ENCODE measurements around the gene ZNF384. TPM values are rescaled to one million over a fixed set of nuclear protein-coding genes. Genes with fewer than 3 reads are reported as not detected.

Gene ZNF384
- total RNA-seq, 1 experiment from 2014 or later = 21.9 TPM

DNA sequence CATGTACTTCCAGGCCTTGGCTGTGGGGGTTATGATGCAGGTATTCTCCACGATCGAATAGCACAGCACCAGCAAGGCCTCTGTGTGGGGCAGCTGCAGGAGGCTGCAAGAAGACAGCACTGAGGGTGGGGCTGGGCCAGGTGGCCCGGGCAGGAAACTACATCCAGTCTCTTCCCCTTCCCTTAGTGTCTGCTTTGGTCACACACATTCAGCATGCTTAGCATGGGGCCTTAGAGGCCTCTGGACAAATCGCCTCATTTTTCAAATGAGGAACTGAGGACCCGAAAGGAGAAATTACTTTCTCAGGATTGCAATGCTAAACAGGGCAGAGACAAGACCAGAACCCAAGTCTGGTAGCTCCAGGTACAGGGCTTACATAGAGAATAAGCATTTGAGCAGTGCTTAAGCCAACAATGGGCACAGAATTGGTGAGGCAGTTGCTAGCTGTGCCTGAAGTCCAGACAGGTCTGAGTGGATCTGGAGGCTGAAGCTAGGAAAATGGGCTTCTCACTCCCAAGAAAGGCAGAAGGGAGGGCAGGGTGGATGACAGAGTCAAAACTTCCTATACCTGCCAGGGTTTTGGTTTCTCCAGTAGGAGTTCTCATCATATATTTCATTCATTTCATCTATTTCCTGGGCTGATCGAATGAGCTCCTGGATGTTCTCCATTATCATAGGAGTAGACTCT lies 45.5 kb downstream of the ZNF384 start:
- Histone ChIP-seq H3K27me3 (no peaks in the 10 kb centered on the region), H3K4me3 (no peak overlapping the region), H3K36me3 (no peaks in the 10 kb centered on the region), H3K9me3 (no peaks in the 10 kb centered on the region)
- no peak for DNase-seq

DNA sequence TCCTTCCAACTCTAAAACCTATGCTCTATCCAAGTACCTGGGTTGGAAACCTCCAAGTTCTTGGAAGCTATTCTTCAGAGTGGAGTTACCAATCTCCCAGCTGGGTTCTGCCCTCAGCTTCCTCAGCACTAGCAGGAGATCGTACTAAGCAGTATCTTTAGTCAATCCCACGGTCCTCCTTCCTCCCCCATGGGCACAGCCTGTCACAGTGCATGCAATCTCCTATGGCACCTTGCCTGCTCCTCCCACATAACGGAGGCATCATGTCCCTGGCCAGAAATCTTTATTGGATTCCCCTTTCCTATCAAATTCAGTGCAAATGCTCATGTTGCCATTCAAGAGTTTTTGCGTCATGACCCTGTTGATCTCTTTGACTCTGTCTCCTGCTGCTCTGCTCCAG lies 48.0 kb downstream of the ZNF384 start:
- no peak overlapping the region for H3K4me3 ChIP-seq
- H3K27me3 ChIP-seq = no peaks in the 10 kb centered on the region
- no peak for DNase-seq
- no peaks in the 10 kb centered on the region for H3K9me3 ChIP-seq
- H3K36me3 ChIP-seq = no peaks in the 10 kb centered on the region

- no peak for DNase-seq
- Histone ChIP-seq H3K27me3 (no peaks in the 10 kb centered on the region), H3K9me3 (no peaks in the 10 kb centered on the region), H3K4me3 (no peak overlapping the region), H3K36me3 (no peaks in the 10 kb centered on the region)
These were observed 48.7 kb downstream of the ZNF384 start for GRCh38 chr12:6640497-6640896.

DNA sequence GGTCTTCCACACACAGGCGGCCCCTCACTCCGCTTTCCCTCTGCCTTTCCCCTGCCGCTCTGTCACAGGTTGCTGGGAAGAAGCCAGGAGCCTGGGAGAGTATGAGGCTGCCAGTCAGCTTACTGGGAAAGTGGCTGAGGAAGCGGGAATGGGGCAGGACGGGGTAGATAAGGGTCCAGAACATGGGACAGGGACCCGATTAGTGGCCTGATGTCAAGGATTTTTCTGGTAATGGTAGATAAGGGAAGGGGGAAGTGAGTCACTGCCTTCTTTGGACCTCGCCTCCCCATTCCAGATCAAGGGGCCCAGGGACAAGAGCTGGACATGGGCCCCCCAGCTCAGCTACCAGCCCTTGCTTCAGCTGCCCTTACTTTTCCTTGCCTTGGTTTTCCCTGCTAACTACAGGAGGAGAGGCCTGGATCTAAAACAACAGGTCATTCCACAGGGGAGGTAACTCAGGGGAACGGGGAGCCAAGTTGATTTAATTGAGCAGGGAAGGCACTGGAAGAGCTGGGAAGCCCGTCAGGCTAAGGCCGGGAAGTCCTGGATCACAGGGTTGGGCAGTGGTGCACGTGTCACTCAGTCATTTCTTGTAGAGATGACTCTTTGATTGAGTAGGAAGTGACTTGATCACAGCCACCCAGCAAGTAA lies 49.9 kb downstream of the ZNF384 start:
- Histone ChIP-seq H3K27me3 (no peaks in the 10 kb centered on the region), H3K36me3 (no peaks in the 10 kb centered on the region), H3K9me3 (no peaks in the 10 kb centered on the region), H3K4me3 (no peak overlapping the region)
- DNase-seq = no peak

- Histone ChIP-seq H3K36me3 (no peaks in the 10 kb centered on the region), H3K4me3 (no peak overlapping the region), H3K27me3 (no peaks in the 10 kb centered on the region), H3K9me3 (no peaks in the 10 kb centered on the region)
- DNase-seq = no peak
These were observed 50.9 kb downstream of the ZNF384 start for GRCh38 chr12:6638305-6638704.

- H3K4me3 ChIP-seq = no peak within 1 kb of the TSS
- H3K9me3 ChIP-seq = no peaks in the 10 kb centered on the region
- DNase-seq = peak; percentile 85
- no peaks in the 10 kb centered on the region for H3K36me3 ChIP-seq
- no peaks in the 10 kb centered on the region for H3K27me3 ChIP-seq
These were observed 53.2 kb downstream of the ZNF384 start, which contains the start of gene LPAR5 for GRCh38 chr12:6635856-6636531. Gene LPAR5, minus strand, starts transcription at chr12:6635959. Its CDS starts 14,711 bp downstream, at chr12:6621248.

DNA sequence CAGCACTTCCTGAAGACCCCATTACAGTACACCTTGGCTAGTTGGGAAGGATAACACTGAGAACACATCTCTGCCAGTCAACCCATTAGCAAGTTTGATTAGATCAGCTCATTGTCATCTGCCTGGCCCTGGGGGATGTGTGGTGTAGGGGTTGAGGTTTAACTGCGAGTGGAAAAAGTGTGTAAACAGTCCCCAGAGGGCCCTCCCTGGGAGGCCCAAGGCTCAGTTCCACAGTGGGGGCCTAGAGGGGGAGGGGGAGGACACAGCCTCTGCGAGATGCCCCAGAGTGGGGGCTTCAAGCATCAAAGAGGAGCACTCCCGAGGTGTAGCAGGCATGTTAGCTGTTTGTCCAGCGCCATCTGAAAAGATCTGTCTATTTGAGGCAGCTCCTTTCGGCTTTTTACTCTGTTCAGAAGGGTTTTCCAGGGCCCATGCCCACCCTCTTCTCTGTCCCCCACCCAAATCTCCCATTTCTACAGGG lies 53.8 kb downstream of the ZNF384 start:
- no peak for DNase-seq
- no peak overlapping the region for H3K4me3 ChIP-seq
- no peaks in the 10 kb centered on the region for H3K9me3 ChIP-seq
- H3K36me3 ChIP-seq = no peaks in the 10 kb centered on the region
- no peaks in the 10 kb centered on the region for H3K27me3 ChIP-seq

DNA sequence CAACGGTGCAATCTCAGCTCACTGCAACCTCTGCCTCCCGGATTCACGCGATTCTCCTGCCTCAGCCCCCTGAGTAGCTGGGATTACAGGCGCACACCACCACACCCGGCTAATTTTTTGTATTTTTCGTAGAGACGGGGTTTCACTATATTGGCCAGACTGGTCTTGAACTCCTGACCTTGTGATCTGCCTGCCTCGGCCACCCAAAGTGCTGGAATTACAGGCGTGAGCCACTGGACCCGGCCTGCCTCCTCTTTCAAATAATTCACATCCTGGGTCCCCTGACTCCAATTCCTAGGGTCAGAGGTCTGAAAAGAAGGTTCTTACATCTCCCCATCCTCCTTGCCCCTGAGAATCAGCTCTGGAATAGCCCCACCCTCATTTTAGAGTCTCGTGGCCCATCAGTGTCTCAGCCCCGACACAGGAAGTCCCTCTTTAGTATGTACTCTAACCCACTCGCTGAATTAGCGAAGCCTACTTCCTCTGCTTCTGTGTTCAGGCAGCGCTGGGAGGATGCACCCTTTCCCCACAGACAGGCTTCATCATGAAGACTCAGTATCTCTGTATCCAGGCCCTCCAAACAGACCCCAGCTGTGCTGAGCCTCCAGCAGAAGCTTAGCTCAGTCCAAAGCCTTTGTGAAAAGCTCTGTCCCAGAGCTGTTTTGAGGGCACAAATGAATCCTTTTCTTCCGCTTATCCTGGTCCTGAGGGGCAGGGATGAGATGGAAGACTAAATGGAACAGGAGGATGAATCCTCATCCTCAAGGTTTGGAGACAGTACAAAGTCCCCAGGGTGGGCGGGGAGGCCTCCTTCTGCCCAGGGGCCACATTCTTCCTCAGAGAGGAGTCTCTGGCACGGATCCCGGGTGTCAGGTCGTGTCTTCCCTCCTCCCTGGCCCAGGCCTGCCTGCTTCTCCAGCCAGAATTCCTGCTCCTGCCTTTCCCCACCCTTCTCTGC lies 56.9 kb downstream of the ZNF384 start:
- no peak overlapping the region for H3K4me3 ChIP-seq
- H3K27me3 ChIP-seq = no peaks in the 10 kb centered on the region
- no peaks in the 10 kb centered on the region for H3K36me3 ChIP-seq
- no peaks in the 10 kb centered on the region for H3K9me3 ChIP-seq
- peak; percentile 17 for DNase-seq

GRCh38 chr12:6631549-6631961 lies 57.6 kb downstream of the ZNF384 start:
- Histone ChIP-seq H3K27me3 (no peaks in the 10 kb centered on the region), H3K4me3 (no peak overlapping the region), H3K9me3 (no peaks in the 10 kb centered on the region), H3K36me3 (no peaks in the 10 kb centered on the region)
- no peak for DNase-seq

DNA sequence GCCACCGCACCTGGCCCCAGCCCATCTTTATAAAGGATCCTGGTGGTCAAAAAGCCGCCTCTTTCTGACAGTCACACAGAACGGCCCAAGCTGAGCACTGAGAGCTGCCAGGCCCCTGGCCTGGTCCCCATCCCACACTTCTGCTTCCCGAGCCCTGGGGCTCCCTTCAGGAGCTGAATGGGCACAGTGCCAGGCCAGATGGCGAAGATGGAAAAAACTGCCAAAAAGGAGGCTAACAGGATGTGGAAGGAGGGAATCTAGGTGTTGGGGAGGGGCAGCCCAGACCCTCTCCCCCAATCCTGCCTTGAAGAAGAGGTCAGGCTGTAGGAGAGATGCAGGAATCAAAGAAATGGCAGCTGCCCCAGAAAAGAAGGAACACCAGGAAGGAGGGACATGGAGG lies 58.4 kb downstream of the ZNF384 start:
- no peak overlapping the region for H3K4me3 ChIP-seq
- no peaks in the 10 kb centered on the region for H3K9me3 ChIP-seq
- H3K27me3 ChIP-seq = no peaks in the 10 kb centered on the region
- no peak for DNase-seq
- H3K36me3 ChIP-seq = no peaks in the 10 kb centered on the region

DNA sequence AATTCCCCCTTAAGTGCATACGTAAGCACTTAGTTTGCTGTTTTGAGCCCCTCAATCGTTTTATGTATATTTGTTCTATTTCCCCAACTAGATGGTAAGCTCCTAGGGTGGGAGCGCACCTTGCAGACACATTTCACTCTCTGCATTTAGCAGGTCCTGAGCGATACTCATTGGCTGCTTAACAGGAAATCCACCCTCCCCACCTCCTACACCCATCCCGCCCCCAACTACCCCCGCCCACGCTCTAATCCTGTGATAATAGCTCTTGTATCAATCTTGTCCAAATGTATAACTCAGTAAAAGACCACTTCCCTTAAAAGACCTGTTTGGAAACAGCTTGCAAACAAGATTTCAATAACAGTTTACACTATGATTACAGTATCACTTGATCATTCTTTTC lies 61.6 kb downstream of the ZNF384 start:
- Histone ChIP-seq H3K27me3 (no peaks in the 10 kb centered on the region), H3K36me3 (no peaks in the 10 kb centered on the region), H3K9me3 (no peaks in the 10 kb centered on the region), H3K4me3 (no peak overlapping the region)
- DNase-seq = no peak

DNA sequence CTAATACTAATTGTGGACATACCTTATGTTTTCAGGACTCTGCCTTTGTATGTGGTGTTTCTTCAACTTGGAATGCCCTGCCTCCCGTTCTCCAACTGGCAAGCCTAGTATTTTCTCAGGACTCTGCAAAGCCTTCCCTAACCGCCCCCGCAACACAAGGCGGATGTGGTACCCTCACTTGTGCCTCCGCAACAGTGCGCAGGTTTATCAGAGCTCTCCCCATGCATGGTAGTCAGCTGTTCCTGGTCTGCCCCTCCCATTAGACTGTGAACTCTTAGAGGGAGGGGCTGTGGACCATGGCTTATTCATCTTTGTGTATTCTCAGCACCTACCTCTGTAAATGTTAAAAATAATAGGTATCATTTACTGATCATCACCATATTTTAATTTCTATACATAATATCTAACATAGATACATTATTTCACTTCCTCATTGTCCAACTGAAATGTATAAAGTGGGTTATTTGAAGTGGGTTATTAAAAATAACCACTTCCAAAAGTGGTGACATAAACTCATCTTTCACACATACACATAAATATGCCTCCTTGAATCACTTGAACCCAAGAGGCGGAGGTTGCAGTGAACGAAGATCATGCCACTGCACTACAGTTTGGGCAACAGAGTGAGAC lies 62.4 kb downstream of the ZNF384 start:
- no peak for DNase-seq
- Histone ChIP-seq H3K27me3 (no peaks in the 10 kb centered on the region), H3K36me3 (no peaks in the 10 kb centered on the region), H3K4me3 (no peak overlapping the region), H3K9me3 (no peaks in the 10 kb centered on the region)

DNA sequence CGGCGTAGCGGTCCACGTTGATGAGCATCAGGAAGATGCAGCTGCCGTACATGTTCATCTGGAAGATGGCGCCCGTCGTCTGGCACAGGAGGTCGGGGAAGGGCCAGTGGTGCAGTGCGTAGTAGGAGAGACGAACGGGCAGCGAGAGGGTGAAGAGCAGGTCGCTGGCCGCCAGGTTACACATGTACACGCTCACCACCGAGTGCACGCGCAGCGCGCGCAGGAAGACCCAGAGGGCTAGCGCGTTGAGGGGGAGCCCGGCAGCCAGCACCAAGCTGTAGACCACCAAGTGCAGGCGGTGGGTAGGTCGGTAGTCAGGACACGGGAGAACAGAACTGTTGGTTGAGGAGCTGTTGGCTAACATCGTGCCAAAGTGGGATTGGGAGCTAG lies 68.3 kb downstream of the ZNF384 start:
- DNase-seq = no peak
- Histone ChIP-seq H3K4me3 (no peak overlapping the region), H3K36me3 (no peaks in the 10 kb centered on the region), H3K27me3 (no peaks in the 10 kb centered on the region), H3K9me3 (no peaks in the 10 kb centered on the region)

DNA sequence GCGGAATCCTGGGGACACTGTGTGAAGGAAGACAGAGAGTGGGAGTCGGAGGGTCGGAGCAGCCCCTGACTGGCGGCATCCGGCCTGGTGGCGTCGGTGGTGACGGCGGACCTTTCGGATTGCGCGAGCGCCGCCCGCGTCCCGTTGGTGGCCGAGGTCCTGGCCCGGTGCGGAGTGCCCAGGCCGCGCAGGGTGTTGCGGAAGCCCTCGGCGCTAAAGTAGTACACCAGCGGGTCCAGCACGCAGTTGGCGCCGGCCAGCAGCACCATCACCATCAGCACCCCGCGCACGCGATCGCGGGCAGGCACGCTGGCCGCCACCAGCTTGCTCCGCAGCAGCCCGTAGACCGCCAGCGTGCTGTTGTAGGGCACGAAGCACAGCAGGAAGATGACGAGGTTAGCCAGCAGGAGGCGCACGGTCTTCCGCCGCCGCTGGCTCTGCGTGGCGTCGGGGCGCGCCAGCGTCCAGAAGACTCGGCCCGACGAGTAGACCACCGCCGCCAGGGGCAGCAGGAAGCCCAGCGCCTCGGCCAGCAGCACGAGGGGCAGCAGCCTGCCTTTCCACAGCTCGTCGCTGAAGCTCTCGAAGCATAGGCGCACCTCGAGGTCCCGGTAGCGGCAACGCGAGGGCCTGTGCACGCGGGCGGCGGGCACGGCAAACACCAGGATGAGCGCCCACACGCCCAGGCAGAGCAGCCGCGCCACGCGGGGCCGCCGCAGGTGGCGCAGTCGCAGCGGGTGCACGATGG lies 68.9 kb downstream of the ZNF384 start:
- Histone ChIP-seq H3K9me3 (no peaks in the 10 kb centered on the region), H3K36me3 (no peaks in the 10 kb centered on the region), H3K27me3 (no peaks in the 10 kb centered on the region), H3K4me3 (no peak overlapping the region)
- DNase-seq = no peak

- Histone ChIP-seq H3K36me3 (no peaks in the 10 kb centered on the region), H3K4me3 (no peak overlapping the region), H3K27me3 (no peaks in the 10 kb centered on the region), H3K9me3 (no peaks in the 10 kb centered on the region)
- DNase-seq = no peak
These were observed 70.5 kb downstream of the ZNF384 start for GRCh38 chr12:6618483-6619225.

Measured in MG63 (cell line).